K562 (cell line): ENCODE measurements around the gene EOGT. TPM values are rescaled to one million over a fixed set of nuclear protein-coding genes. Genes with fewer than 3 reads are reported as not detected.

Source experiments
- ATAC-seq: fragments of 200-7000 bp; cut with Tn5 transposase; 3 replicates; pipeline ENCODE4 v1.9.1; 2020; ENCODE audit warnings: moderate library complexity
- BruUV-seq: library from RNA; stranded (reverse); fragments of 400-500 nt; replicated peaks from 2 replicates; lab custom pipeline; 2021; lab: Mats Ljungman, UMichigan
- CTCF ChIA-PET: fragments of 300-600 bp; formaldehyde crosslinking; extraction: SDS; loops from one replicate; lab custom pipeline; 2021; ENCODE audit warnings: low intra/inter-chr PET ratio; lab: Yijun Ruan, JAX
- POLR2A ChIA-PET: fragments of 300-600, 350-650 bp; sonication (Branson Sonifier 250); formaldehyde crosslinking; extraction: SDS; loops from one replicate; lab custom pipeline; 2021; ENCODE audit warnings: antibody characterized with exemption, inconsistent platforms; lab: Yijun Ruan, JAX
- DNase-seq, 4 experiments: peaks; one replicate each; pipeline versions ENCODE4 v3.0.0 to v3.0.0-alpha.2; 2011 to 2018; ENCODE audit warnings: low spot score in 3 of 4, mixed read lengths in 3 of 4; ENCODE audit errors: extremely low read depth in 1 of 4
- FAIRE-seq: peaks from 2 replicates; lab custom pipeline; 2011; peaks lifted over from hg19 to GRCh38; lab: Jason Lieb, UNC
- H2AFZ ChIP-seq: 2 replicates; pipeline ENCODE4 v1.6.0; 2011; ENCODE audit warnings: low read depth, low read length, control low read depth, inconsistent platforms
- H3K27ac ChIP-seq: fragments of 200-600 bp; 3 replicates; pipeline ENCODE4 v1.8.0; 2011; ENCODE audit warnings: low read depth, mild to moderate bottlenecking, control low read depth, inconsistent platforms, low read length, moderate library complexity, mixed read lengths; ENCODE audit errors: extremely low read depth
- H3K27me3 ChIP-seq, 2 experiments: fragments of 300-600 bp in 1 of 2; 2 replicates in 1 of 2; 3 replicates in 1 of 2; pipeline versions ENCODE4 v1.6.0 to v1.8.0; 2011; ENCODE audit warnings: inconsistent platforms in 2 of 2, low read length in 2 of 2, mild to moderate bottlenecking in 1 of 2, mixed read lengths in 1 of 2, moderate library complexity in 1 of 2; ENCODE audit not compliant: control insufficient read depth in 2 of 2, insufficient read depth in 2 of 2
- H3K36me3 ChIP-seq: fragments of 300-600 bp; 3 replicates; pipeline ENCODE4 v1.8.0; 2011; ENCODE audit warnings: mild to moderate bottlenecking, low read length, inconsistent platforms; ENCODE audit not compliant: control insufficient read depth, insufficient read depth
- H3K4me1 ChIP-seq, 2 experiments: fragments of 200-600 bp in 1 of 2; replicated peaks in 1 of 2; 2 replicates in 1 of 2; 3 replicates in 1 of 2; pipeline versions ENCODE4 v1.5.1 to v1.8.0; 2011; ENCODE audit warnings: inconsistent platforms in 2 of 2, low read length in 2 of 2, mild to moderate bottlenecking in 1 of 2, mixed read lengths in 1 of 2, moderate library complexity in 1 of 2; ENCODE audit not compliant: control insufficient read depth in 2 of 2, insufficient read depth in 2 of 2
- H3K4me2 ChIP-seq: 2 replicates; pipeline ENCODE4 v1.6.1; 2011; ENCODE audit warnings: low read length, control low read depth, inconsistent platforms, mixed read lengths; ENCODE audit not compliant: insufficient read depth
- H3K4me3 ChIP-seq: fragments of 200-600 bp; sonication (generic), shearing (Covaris generic); 2 replicates; pipeline ENCODE4 v1.5.1; 2016; ENCODE audit warnings: control low read depth, inconsistent platforms
- H3K79me2 ChIP-seq: fragments of 200-600 bp; 3 replicates; pipeline ENCODE4 v1.8.0; 2011; ENCODE audit warnings: low read length, inconsistent platforms; ENCODE audit not compliant: control insufficient read depth, insufficient read depth
- H3K9ac ChIP-seq, 2 experiments: 2 replicates each; pipeline versions ENCODE4 v1.6.0 to v1.6.1; 2011; ENCODE audit warnings: low read depth in 2 of 2, low read length in 2 of 2, control low read depth in 1 of 2, inconsistent platforms in 1 of 2, mild to moderate bottlenecking in 1 of 2, mixed read lengths in 1 of 2; ENCODE audit not compliant: insufficient read depth in 1 of 2
- H3K9me1 ChIP-seq: one replicate; pipeline ENCODE4 v1.6.0; 2011; ENCODE audit warnings: inconsistent platforms, mild to moderate bottlenecking, low read length, moderate library complexity; ENCODE audit not compliant: control insufficient read depth, insufficient read depth
- H3K9me3 ChIP-seq: replicated peaks from 2 replicates; pipeline ENCODE4 v1.5.1; 2011; ENCODE audit warnings: low read depth, low read length, inconsistent platforms; ENCODE audit not compliant: control insufficient read depth, insufficient read depth
- H4K20me1 ChIP-seq: replicated peaks from 2 replicates; pipeline ENCODE4 v1.6.1; 2011; ENCODE audit warnings: low read length, inconsistent platforms, mixed read lengths; ENCODE audit not compliant: control insufficient read depth, insufficient read depth
- E2F8 ChIP-seq: fragments of 450-650 bp; IDR thresholded peaks from 2 replicates; pipeline ENCODE4 v1.7.1; 2018; ENCODE audit warnings: mild to moderate bottlenecking, low read depth; ENCODE audit not compliant: partially characterized antibody
- HDAC2 ChIP-seq: fragments of 450-650 bp; IDR thresholded peaks from 2 replicates; pipeline ENCODE4 v1.6.1; 2016; ENCODE audit warnings: mild to moderate bottlenecking
- HNRNPLL ChIP-seq: fragments of 200-400 bp; formaldehyde crosslinking; IDR thresholded peaks from 2 replicates; pipeline ENCODE4 v1.6.1; 2017; ENCODE audit warnings: low read length, low read depth, mild to moderate bottlenecking; ENCODE audit not compliant: poor library complexity, severe bottlenecking
- L3MBTL2 ChIP-seq: fragments of 450-650 bp; IDR thresholded peaks from 2 replicates; pipeline ENCODE4 v1.6.1; 2016; ENCODE audit warnings: mild to moderate bottlenecking, moderate library complexity
- PHF8 ChIP-seq: fragments of 200-600 bp; sonication (generic); IDR thresholded peaks from 2 replicates; pipeline ENCODE4 v1.6.1; 2012; ENCODE audit warnings: mixed run types, mild to moderate bottlenecking, inconsistent platforms, low read length, moderate library complexity, borderline replicate concordance
- POLR2A ChIP-seq: fragments of 450-650 bp; conservative IDR thresholded peaks from 2 replicates; pipeline ENCODE4 v1.6.1; 2016
- RAD51 ChIP-seq: fragments of 450-650 bp; IDR thresholded peaks from 2 replicates; pipeline ENCODE4 v1.7.1; 2016; ENCODE audit warnings: low read depth, mild to moderate bottlenecking, borderline replicate concordance
- THAP7 ChIP-seq: fragments of 250-450 bp; sonication (Bioruptor Pico); IDR thresholded peaks from 2 replicates; pipeline ENCODE4 v1.5.0; 2021
- TRIM25 ChIP-seq: fragments of 450-650 bp; IDR thresholded peaks from 2 replicates; pipeline ENCODE4 v1.7.0; 2016; ENCODE audit warnings: borderline replicate concordance
- WGBS: fragments of 100-300 bp; shearing (Covaris generic); methylation state at CpG from one replicate; pipeline ENCODE4 v1.1.6; 2016; ENCODE audit warnings: low coverage, mixed read lengths; ENCODE audit not compliant: insufficient coverage; ENCODE audit errors: missing lambda C conversion rate; 5-methylcytosine and 5-hydroxymethylcytosine counted together
- in situ Hi-C: fragments of 300-500 bp; cut with MboI; formaldehyde crosslinking; loops from 4 replicates; pipeline ENCODE4 v1.15.0; 2018; ENCODE audit warnings: inconsistent platforms, mixed read lengths
- intact Hi-C: fragments of 100-400 bp; cut with micrococcal nuclease; formaldehyde crosslinking; loops from 2 replicates; pipeline ENCODE4 v1.14.2; 2022
- polyA plus RNA-seq, 8 experiments: library from polyadenylated mRNA; depleted of rRNA in 4 of 8; stranded (reverse) in 5 of 8; unstranded in 3 of 8; fragments of >200 nt; fragmentation: Nextera tagmentation in 2 of 8; fragmentation: Illumina TruSeq in 1 of 8; extraction: Ambion mirVana in 2 of 8; extraction: Trizol in 1 of 8; gene quantifications; 2 replicates each; pipeline versions ENCODE4 v1.2.1 to v1.2.3, GENCODE V29; 2011 to 2014; ENCODE audit warnings: inconsistent platforms in 1 of 8, missing spikeins in 1 of 8
- total RNA-seq, 7 experiments: library from RNA; depleted of rRNA in 6 of 7; stranded (reverse); fragments of >200 nt in 6 of 7; fragmentation: Illumina TruSeq in 2 of 7; extraction: Trizol in 2 of 7; gene quantifications; 2 replicates each; pipeline versions ENCODE4 v1.2.1 to v1.2.3, GENCODE V29; 2011 to 2021; ENCODE audit warnings: low replicate concordance in 1 of 7

Gene EOGT
- total and polyA plus RNA-seq, 9 of the 15 experiments (the other 6 are each of a cell fraction or from before 2014, with no cell fraction given), result 3.6 to 17.9 (median 7.4) TPM

DNA sequence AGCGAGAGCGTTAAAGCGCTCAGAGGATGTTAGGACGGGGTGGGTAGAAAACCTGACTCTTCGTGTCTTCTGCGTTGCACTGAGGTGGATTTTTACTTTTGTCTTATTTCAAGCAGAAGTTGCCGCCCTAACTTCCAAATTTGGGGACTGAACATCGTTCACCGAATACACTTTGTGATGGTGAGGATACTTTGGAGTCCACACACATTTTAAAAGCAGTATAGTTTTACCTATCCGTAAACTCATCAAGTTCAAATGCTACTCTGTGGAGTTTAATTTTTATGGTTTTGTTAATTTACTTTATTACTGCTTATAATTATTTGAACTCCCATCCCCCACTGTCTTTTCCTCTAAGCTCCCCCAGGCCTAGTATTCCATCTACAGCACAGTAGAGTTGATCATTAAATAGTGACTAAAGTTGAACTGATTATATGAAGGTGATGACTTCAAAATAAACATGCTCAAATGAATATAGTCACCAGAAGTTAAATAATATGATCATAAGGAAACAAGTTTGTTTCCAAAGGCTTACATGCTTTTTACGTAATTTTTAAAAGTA lies 617 bp upstream of the EOGT start:
- Histone ChIP-seq H3K9me1 (no peaks in the 10 kb centered on the region), H2AFZ (peak overlapping the region; percentile 94), H3K4me3 (peak overlapping the region; percentile 79), H3K79me2 (peaks cover 18% of the 10 kb centered on the region), H3K36me3 (peaks cover 26% of the 10 kb centered on the region; the same call in 2 of the 3 replicates), H3K4me2 (peak overlapping the region; percentile 83), H3K9me3 (no peaks in the 10 kb centered on the region), H3K27me3 (no peaks in the 10 kb centered on the region), H3K4me1 (peaks cover 11 to 17% of the 10 kb centered on the region in 2 experiments), H3K9ac (peak overlapping the region; percentile 86 to 94), H4K20me1 (no peaks in the 10 kb centered on the region), H3K27ac (peak overlapping the region; percentile 84)
- intact Hi-C loops, result no loop called here
- WGBS, result 3% methylated on average over 11 of the region's 11 CpGs
- no peak for DNase-seq
- CTCF ChIA-PET, result no interaction called here
- no peak for ATAC-seq
- BruUV-seq, result no TSS peak
- POLR2A ChIA-PET, result interaction anchor here (0.6 kb wide), 1 partner anchor 582 kb away, joined by 3 read pairs; no protein-coding TSS in a partner anchor
- peak; percentile 51 for FAIRE-seq
- in situ Hi-C loops, result no loop called here
- 0 out of 2 replicates have a peak, but pooled peaks have one; percentile 18 for TF ChIP-seq TRIM25
- no peak for TF ChIP-seq HNRNPLL
- 0 out of 2 replicates have a peak, but pooled peaks have one; percentile 4 for TF ChIP-seq L3MBTL2
- no peak for TF ChIP-seq PHF8
- no peak for TF ChIP-seq THAP7
- no peak for TF ChIP-seq HDAC2
- no peak for TF ChIP-seq E2F8
- 0 out of 2 replicates have a peak, but pooled peaks have one; percentile 4 for TF ChIP-seq RAD51
- TF ChIP-seq POLR2A, result 0 out of 2 replicates have a peak, but pooled peaks have one; percentile 5
